H9 (cell line): ENCODE results near the gene SGIP1. TPM values are rescaled to one million over a fixed set of nuclear protein-coding genes. Genes with fewer than 3 reads are reported as not detected.

Experiments used
- DNase-seq: peaks from one replicate; pipeline ENCODE4 v3.0.0-alpha.2; 2017
- H2AFZ ChIP-seq: one replicate; pipeline ENCODE4 v1.6.1; 2013; ENCODE audit warnings: mild to moderate bottlenecking, low read length, control low read depth, moderate library complexity
- H2AK5ac ChIP-seq: 2 replicates; pipeline ENCODE4 v1.6.1; 2013; ENCODE audit warnings: low read length, control low read depth, mixed read lengths; ENCODE audit not compliant: insufficient read length
- H2BK120ac ChIP-seq: one replicate; pipeline ENCODE4 v1.6.1; 2013; ENCODE audit warnings: low read depth, mild to moderate bottlenecking, low read length, control low read depth, inconsistent platforms; ENCODE audit not compliant: poor library complexity, severe bottlenecking
- H2BK12ac ChIP-seq: 2 replicates; pipeline ENCODE4 v1.6.1; 2013; ENCODE audit warnings: low read length, control low read depth, mixed read lengths, low read depth; ENCODE audit not compliant: insufficient read length
- H2BK15ac ChIP-seq: 2 replicates; pipeline ENCODE4 v1.6.1; 2013; ENCODE audit warnings: low read depth, low read length, control low read depth
- H2BK20ac ChIP-seq: one replicate; pipeline ENCODE4 v1.6.1; 2013; ENCODE audit warnings: low read depth, mild to moderate bottlenecking, low read length, control low read depth, inconsistent platforms; ENCODE audit not compliant: poor library complexity, severe bottlenecking
- H2BK5ac ChIP-seq: 2 replicates; pipeline ENCODE4 v1.6.1; 2013; ENCODE audit warnings: low read length, control low read depth, mixed read lengths; ENCODE audit not compliant: insufficient read length
- H3K14ac ChIP-seq: 2 replicates; pipeline ENCODE4 v1.6.1; 2013; ENCODE audit warnings: low read length, control low read depth; ENCODE audit not compliant: insufficient read depth
- H3K18ac ChIP-seq: 2 replicates; pipeline ENCODE4 v1.6.1; 2013; ENCODE audit warnings: low read depth, mild to moderate bottlenecking, mixed read lengths, low read length, control low read depth; ENCODE audit not compliant: insufficient read length
- H3K23ac ChIP-seq: 2 replicates; pipeline ENCODE4 v1.6.1; 2013; ENCODE audit warnings: low read length, control low read depth, mixed read lengths, low read depth; ENCODE audit not compliant: insufficient read length
- H3K23me2 ChIP-seq: 2 replicates; pipeline ENCODE4 v1.6.1; 2013; ENCODE audit warnings: low read depth, mild to moderate bottlenecking, mixed read lengths, low read length, control low read depth; ENCODE audit not compliant: insufficient read length, poor library complexity, severe bottlenecking
- H3K27ac ChIP-seq: 2 replicates; pipeline ENCODE4 v1.5.1; 2013; ENCODE audit warnings: low read length, control low read depth, mixed read lengths, low read depth; ENCODE audit not compliant: insufficient read length
- H3K27me3 ChIP-seq: 2 replicates; pipeline ENCODE4 v1.6.1; 2013; ENCODE audit warnings: low read length, control low read depth, inconsistent platforms; ENCODE audit not compliant: insufficient read depth
- H3K4ac ChIP-seq: 2 replicates; pipeline ENCODE4 v1.6.1; 2013; ENCODE audit warnings: low read depth, mild to moderate bottlenecking, control low read depth, inconsistent platforms, low read length, moderate library complexity
- H3K4me1 ChIP-seq: 2 replicates; pipeline ENCODE4 v1.6.1; 2013; ENCODE audit warnings: low read length, control low read depth, inconsistent platforms; ENCODE audit not compliant: insufficient read depth
- H3K4me2 ChIP-seq: 2 replicates; pipeline ENCODE4 v1.6.1; 2013; ENCODE audit warnings: low read length, control low read depth, mixed read lengths; ENCODE audit not compliant: insufficient read length, insufficient read depth
- H3K56ac ChIP-seq: 2 replicates; pipeline ENCODE4 v1.6.1; 2013; ENCODE audit warnings: low read depth, mild to moderate bottlenecking, mixed read lengths, low read length, control low read depth; ENCODE audit not compliant: insufficient read length
- H3K79me1 ChIP-seq: 2 replicates; pipeline ENCODE4 v1.6.1; 2013; ENCODE audit warnings: low read depth, mild to moderate bottlenecking, moderate library complexity, low read length, control low read depth, inconsistent platforms; ENCODE audit not compliant: insufficient read depth, poor library complexity, severe bottlenecking
- H3K79me2 ChIP-seq: 2 replicates; pipeline ENCODE4 v1.6.1; 2013; ENCODE audit warnings: low read length, control low read depth, inconsistent platforms; ENCODE audit not compliant: insufficient read depth
- H3K9ac ChIP-seq: 2 replicates; pipeline ENCODE4 v1.6.1; 2013; ENCODE audit warnings: low read length, control low read depth, mixed read lengths; ENCODE audit not compliant: insufficient read length; ENCODE audit errors: extremely low read depth
- H3K9me3 ChIP-seq: one replicate; pipeline ENCODE4 v1.6.1; 2013; ENCODE audit warnings: low read depth, low read length, inconsistent platforms; ENCODE audit not compliant: control insufficient read depth
- H3T11ph ChIP-seq: one replicate; pipeline ENCODE4 v1.6.1; 2013; ENCODE audit warnings: mild to moderate bottlenecking, low read length, control low read depth, inconsistent platforms
- H4K20me1 ChIP-seq: one replicate; pipeline ENCODE4 v1.6.1; 2013; ENCODE audit not compliant: control insufficient read depth, insufficient read length, insufficient read depth
- H4K5ac ChIP-seq: 2 replicates; pipeline ENCODE4 v1.6.1; 2013; ENCODE audit warnings: low read depth, mild to moderate bottlenecking, mixed read lengths, low read length, control low read depth; ENCODE audit not compliant: insufficient read length
- H4K8ac ChIP-seq: replicated peaks from 2 replicates; pipeline ENCODE4 v1.6.1; 2013; ENCODE audit warnings: low read length, control low read depth, mixed read lengths, low read depth; ENCODE audit not compliant: insufficient read length
- H4K91ac ChIP-seq: 2 replicates; pipeline ENCODE4 v1.6.1; 2013; ENCODE audit warnings: low read depth, mild to moderate bottlenecking, moderate library complexity, mixed read lengths, low read length, control low read depth; ENCODE audit not compliant: insufficient read length
- H3K27ac Mint-ChIP-seq, 3 experiments: 2 replicates in 2 of 3; 3 replicates in 1 of 3; pipeline ENCODE4 v1.8.0; 2020 to 2021; ENCODE audit warnings: mixed read lengths in 3 of 3, mild to moderate bottlenecking in 1 of 3, moderate library complexity in 1 of 3
- H3K27me3 Mint-ChIP-seq: 2 replicates; pipeline ENCODE4 v1.8.0; 2021; ENCODE audit warnings: low read depth, mild to moderate bottlenecking, moderate library complexity, mixed read lengths
- H3K36me3 Mint-ChIP-seq, 3 experiments: 2 replicates in 2 of 3; 3 replicates in 1 of 3; pipeline ENCODE4 v1.8.0; 2020 to 2021; ENCODE audit warnings: low read depth in 3 of 3, mixed read lengths in 3 of 3; ENCODE audit not compliant: insufficient read depth in 1 of 3
- H3K4me1 Mint-ChIP-seq, 2 experiments: 2 replicates each; pipeline ENCODE4 v1.8.0; 2020; ENCODE audit warnings: mixed read lengths in 2 of 2
- H3K4me3 Mint-ChIP-seq, 2 experiments: 2 replicates in 1 of 2; 3 replicates in 1 of 2; pipeline ENCODE4 v1.8.0; 2020 to 2021; ENCODE audit warnings: mild to moderate bottlenecking in 2 of 2, mixed read lengths in 2 of 2, moderate library complexity in 1 of 2
- H3K9me3 Mint-ChIP-seq, 2 experiments: 2 replicates in 1 of 2; 3 replicates in 1 of 2; pipeline ENCODE4 v1.8.0; 2020; ENCODE audit warnings: mild to moderate bottlenecking in 2 of 2, mixed read lengths in 2 of 2, moderate library complexity in 1 of 2
- WGBS: extraction: QIAGEN DNeasy Blood & Tissue Kit; methylation state at CpG from one replicate; pipeline ENCODE4 v1.1.7; 2013; ENCODE audit warnings: missing lambda C conversion rate, low lambda C conversion rate, mixed read lengths; ENCODE audit not compliant: insufficient read length; ENCODE audit errors: extremely low coverage; 5-methylcytosine and 5-hydroxymethylcytosine counted together
- total RNA-seq: library from RNA; stranded (reverse); gene quantifications from 2 replicates; pipeline ENCODE4 v1.2.1, GENCODE V29; 2021
- TF ChIP-seq, protein P1 (sequence below): fragments of 200-600 bp; sonication (generic); conservative IDR thresholded peaks from 3 replicates; pipeline ENCODE4 v1.8.0; 2021; ENCODE audit warnings: antibody characterized with exemption, mild to moderate bottlenecking

Gene SGIP1
- total RNA-seq, 1 experiment from 2014 or later = 1.5 TPM

DNA sequence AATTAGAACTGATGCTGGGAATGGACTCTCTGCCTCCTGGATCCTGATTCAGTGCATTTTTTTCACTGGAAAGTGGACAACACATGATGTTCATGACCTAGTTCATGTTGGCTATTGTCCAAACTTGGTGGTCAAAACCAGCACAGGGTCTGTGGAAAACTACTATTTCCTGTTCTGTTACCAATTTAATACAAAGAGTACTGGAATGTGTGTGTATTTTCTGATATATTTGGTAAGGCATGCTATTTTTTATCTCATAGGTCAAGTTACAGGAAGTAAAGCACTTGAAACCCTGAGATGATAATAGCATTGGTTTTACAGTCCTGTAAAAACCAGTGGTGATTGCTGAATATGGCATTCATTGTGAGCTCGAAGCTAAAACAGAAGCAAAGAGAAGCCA lies 89.9 kb downstream of the SGIP1 start:
- Histone ChIP-seq H2BK120ac (no peak overlapping the region), H2BK20ac (no peak overlapping the region), H3K79me1 (no peaks in the 10 kb centered on the region), H3K23ac (no peak overlapping the region), H3K4me1 (no peaks in the 10 kb centered on the region), H3K23me2 (no peaks in the 10 kb centered on the region), H3K4ac (no peak overlapping the region), H3K14ac (no peak overlapping the region), H2AK5ac (no peak overlapping the region), H3K56ac (no peak overlapping the region), H2BK12ac (no peak overlapping the region), H3K4me2 (no peak overlapping the region), H3K18ac (no peak overlapping the region), H3K9ac (no peak overlapping the region), H2BK15ac (no peak overlapping the region), H4K91ac (no peak overlapping the region), H2BK5ac (no peak overlapping the region), H4K20me1 (no peaks in the 10 kb centered on the region), H4K5ac (no peak overlapping the region), H3K79me2 (no peaks in the 10 kb centered on the region), H2AFZ (no peak overlapping the region), H3K27ac (no peak overlapping the region), H4K8ac (no peak overlapping the region), H3K27me3 (no peaks in the 10 kb centered on the region), H3T11ph (no peak overlapping the region), H3K9me3 (no peaks in the 10 kb centered on the region)
- no peak for DNase-seq
- Mint-ChIP-seq H3K27ac (no peak overlapping the region), H3K4me1 (no peaks in the 10 kb centered on the region), H3K4me3 (no peak overlapping the region), H3K36me3 (no peaks in the 10 kb centered on the region), H3K9me3 (peaks cover 0 to 2% of the 10 kb centered on the region in 2 experiments; a peak in 1 of 5 replicates), H3K27me3 (peaks cover 4% of the 10 kb centered on the region; the same call in 1 of the 2 replicates)
- WGBS = no CpG with 5 or more reads among the region's 1 CpG
- TF ChIP-seq, protein P1, sequence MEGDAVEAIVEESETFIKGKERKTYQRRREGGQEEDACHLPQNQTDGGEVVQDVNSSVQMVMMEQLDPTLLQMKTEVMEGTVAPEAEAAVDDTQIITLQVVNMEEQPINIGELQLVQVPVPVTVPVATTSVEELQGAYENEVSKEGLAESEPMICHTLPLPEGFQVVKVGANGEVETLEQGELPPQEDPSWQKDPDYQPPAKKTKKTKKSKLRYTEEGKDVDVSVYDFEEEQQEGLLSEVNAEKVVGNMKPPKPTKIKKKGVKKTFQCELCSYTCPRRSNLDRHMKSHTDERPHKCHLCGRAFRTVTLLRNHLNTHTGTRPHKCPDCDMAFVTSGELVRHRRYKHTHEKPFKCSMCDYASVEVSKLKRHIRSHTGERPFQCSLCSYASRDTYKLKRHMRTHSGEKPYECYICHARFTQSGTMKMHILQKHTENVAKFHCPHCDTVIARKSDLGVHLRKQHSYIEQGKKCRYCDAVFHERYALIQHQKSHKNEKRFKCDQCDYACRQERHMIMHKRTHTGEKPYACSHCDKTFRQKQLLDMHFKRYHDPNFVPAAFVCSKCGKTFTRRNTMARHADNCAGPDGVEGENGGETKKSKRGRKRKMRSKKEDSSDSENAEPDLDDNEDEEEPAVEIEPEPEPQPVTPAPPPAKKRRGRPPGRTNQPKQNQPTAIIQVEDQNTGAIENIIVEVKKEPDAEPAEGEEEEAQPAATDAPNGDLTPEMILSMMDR = no peak
